Psoas muscle (tissue), 8 donors: ENCODE results near the gene PPA1. TPM values are rescaled to one million over a fixed set of nuclear protein-coding genes. Genes with fewer than 3 reads are reported as not detected.
"Not testable (repeated sequence)": the region's sequence is repeated elsewhere in the genome, so short reads cannot be mapped to it uniquely, and the experiment has no call there.

Experiments used
- ATAC-seq, 4 donors: fragments of 200-7000 bp; cut with Tn5 transposase; one replicate each; pipeline ENCODE4 v1.9.1; 2020; ENCODE audit warnings: moderate library complexity in 3 of 4, mild to moderate bottlenecking in 2 of 4
- DNase-seq, 2 donors: peaks; one replicate each; pipeline ENCODE4 v3.0.0-alpha.2; 2020
- H3K27ac ChIP-seq: fragments of 200-600 bp; one replicate; pipeline ENCODE4 v1.8.0; 2022
- H3K27me3 ChIP-seq, 3 donors: fragments of 200-600 bp in 1 of 3; one replicate each; pipeline versions ENCODE4 v1.6.1 to v1.8.0; 2013 to 2022; ENCODE audit warnings: low read length in 2 of 3, mild to moderate bottlenecking in 2 of 3, moderate library complexity in 1 of 3; ENCODE audit not compliant: insufficient read depth in 3 of 3
- H3K36me3 ChIP-seq, 2 donors: fragments of 200-600 bp in 1 of 2; one replicate each; pipeline versions ENCODE4 v1.6.1 to v1.8.0; 2013 to 2022; ENCODE audit warnings: low read depth in 1 of 2, mild to moderate bottlenecking in 1 of 2, moderate library complexity in 1 of 2; ENCODE audit not compliant: insufficient read depth in 1 of 2
- H3K4me1 ChIP-seq: fragments of 200-600 bp; one replicate; pipeline ENCODE4 v1.8.0; 2022
- H3K4me3 ChIP-seq: fragments of 200-600 bp; one replicate; pipeline ENCODE4 v1.8.0; 2022; ENCODE audit warnings: mild to moderate bottlenecking
- H3K9me3 ChIP-seq: fragments of 200-600 bp; one replicate; pipeline ENCODE4 v1.8.0; 2022
- WGBS, 3 donors: extraction: QIAGEN DNeasy Blood & Tissue Kit; methylation state at CpG; one replicate each; pipeline versions ENCODE4 v1.1.6 to v1.1.7; 2013; 5-methylcytosine and 5-hydroxymethylcytosine counted together
- intact Hi-C, 2 donors: fragments of 100-400 bp; cut with DNase I; formaldehyde crosslinking; loops; one replicate each; pipeline versions ENCODE4 v1.11.0 to v1.14.2; 2022
- polyA plus RNA-seq, 3 donors: library from polyadenylated mRNA; stranded (reverse); fragments of 200-250 nt; gene quantifications; one replicate each; pipeline ENCODE4 v1.2.3, GENCODE V29; 2013
- total RNA-seq, 4 donors: library from RNA; stranded (reverse); fragmentation: NEBNext Ultra II Directional in 2 of 4; extraction: Animal tissue kit (Norgen Biotek cat#: 25700) in 2 of 4; gene quantifications; one replicate each; pipeline versions ENCODE4 v1.2.1 to v1.2.4, GENCODE V29; 2021 to 2023
- TF ChIP-seq, protein P1 (sequence below): fragments of 200-600 bp; IDR thresholded peaks from one replicate; pipeline ENCODE4 v1.8.0; 2022; ENCODE audit warnings: antibody characterized with exemption
- donor health status: healthy with polysubstance abuse.
- donor health status: DM: no; HTN: no; CAD: no; lungs with moderate emphysema.
- donor health status: Bipolar disorder and iron deficiency.
- donor health status: healthy.
- donor health status: DM: yes; HTN: yes; CAD: no.
- donor health status: DM: no; HTN: no; CAD: no.
- donor health status: DM: no; HTN: no; CAD: no.
- donor health status: DM: yes; HTN: yes; CAD: no.

The PPA1 gene
- total and polyA plus RNA-seq, 7 donors = 95.3 to 211 (median 131) TPM

DNA sequence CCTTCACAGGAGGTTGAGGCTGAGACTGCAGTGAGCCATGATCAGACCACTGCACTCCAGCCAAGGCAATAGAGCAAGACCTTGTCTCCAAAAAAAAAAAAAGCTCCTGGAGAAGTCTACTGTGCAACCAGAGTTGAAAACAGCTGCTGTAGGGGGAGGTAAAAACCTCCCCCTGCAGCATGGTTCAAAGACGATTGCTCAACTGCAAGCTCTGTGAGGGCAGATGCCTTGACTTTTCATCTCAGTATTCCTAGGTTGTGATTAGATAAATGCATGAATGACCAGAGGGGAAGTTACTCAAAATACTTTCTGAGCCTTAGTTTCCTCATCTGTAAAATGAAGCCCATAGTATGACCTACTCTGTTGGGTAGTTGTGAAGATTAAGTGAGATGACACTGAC lies 25.0 kb upstream of the PPA1 start:
- Histone ChIP-seq H3K9me3 (no peaks in the 10 kb centered on the region), H3K4me1 (no peaks in the 10 kb centered on the region), H3K4me3 (no peak overlapping the region), H3K27ac (no peak overlapping the region), H3K36me3 (no peaks in the 10 kb centered on the region), H3K27me3 (peaks cover 0 to 37% (median 16%) of the 10 kb centered on the region in 3 donors)
- TF ChIP-seq, protein P1, sequence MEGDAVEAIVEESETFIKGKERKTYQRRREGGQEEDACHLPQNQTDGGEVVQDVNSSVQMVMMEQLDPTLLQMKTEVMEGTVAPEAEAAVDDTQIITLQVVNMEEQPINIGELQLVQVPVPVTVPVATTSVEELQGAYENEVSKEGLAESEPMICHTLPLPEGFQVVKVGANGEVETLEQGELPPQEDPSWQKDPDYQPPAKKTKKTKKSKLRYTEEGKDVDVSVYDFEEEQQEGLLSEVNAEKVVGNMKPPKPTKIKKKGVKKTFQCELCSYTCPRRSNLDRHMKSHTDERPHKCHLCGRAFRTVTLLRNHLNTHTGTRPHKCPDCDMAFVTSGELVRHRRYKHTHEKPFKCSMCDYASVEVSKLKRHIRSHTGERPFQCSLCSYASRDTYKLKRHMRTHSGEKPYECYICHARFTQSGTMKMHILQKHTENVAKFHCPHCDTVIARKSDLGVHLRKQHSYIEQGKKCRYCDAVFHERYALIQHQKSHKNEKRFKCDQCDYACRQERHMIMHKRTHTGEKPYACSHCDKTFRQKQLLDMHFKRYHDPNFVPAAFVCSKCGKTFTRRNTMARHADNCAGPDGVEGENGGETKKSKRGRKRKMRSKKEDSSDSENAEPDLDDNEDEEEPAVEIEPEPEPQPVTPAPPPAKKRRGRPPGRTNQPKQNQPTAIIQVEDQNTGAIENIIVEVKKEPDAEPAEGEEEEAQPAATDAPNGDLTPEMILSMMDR = no peak
- ATAC-seq (no peak), DNase-seq (no peak)
- WGBS, 3 donors = 64 to 82% (median 73%) methylated on average over 1 of the region's 1 CpG
- intact Hi-C loops = no loop called here

DNA sequence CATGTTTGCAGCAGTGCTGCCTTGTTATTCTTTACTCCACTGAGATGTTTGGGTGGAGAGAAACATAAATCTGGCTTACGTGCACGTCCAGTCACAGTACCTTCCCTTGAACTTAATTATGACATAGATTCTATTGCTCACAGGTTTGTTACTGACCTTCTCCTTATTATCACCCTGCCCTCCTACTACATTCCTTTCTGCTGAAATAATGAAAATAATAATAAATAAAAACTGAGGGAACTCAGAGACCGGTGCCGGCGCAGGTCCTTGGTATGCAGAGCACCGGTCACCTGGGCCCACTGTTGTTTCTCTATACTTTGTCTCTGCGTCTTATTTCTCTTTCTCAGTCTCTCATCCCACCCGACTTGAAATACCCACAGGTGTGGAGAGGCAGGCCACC lies 24.6 kb upstream of the PPA1 start:
- H3K36me3 ChIP-seq, intact Hi-C loops, H3K9me3 ChIP-seq, DNase-seq, H3K27ac ChIP-seq, H3K4me3 ChIP-seq, ATAC-seq, H3K4me1 ChIP-seq: not testable (repeated sequence)
- peaks cover 0 to 39% (median 17%) of the 10 kb centered on the region in 3 donors for H3K27me3 ChIP-seq
- 82 to 92% (median 86%) methylated on average over 8 of the region's 8 CpGs for WGBS, 3 donors

DNA sequence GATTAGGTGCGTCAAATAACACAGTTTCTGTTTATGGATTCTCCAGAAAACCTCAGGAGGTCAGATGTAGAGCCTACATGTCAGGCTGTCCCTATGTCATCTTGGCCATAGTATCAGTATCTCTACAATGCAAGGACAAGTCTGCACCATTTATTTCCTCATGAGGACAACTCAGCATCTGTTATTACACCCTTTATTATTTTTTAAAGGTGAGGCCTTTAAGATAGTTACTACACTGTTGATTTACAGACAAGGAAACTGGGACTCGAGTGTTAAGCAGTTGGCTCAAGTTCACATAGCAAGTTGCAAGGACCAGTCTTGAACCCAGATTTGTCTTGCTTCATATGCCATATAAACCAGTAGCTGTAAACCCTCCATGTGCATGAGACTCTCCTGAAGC lies 23.2 kb upstream of the PPA1 start:
- DNase-seq (no peak), ATAC-seq (no peak)
- intact Hi-C loops = no loop called here
- no peaks in the 10 kb centered on the region for H3K36me3 ChIP-seq
- 86 to 88% (median 87%) methylated on average over 2 of the region's 2 CpGs for WGBS, 3 donors
- no peaks in the 10 kb centered on the region for H3K4me1 ChIP-seq
- no peak overlapping the region for H3K27ac ChIP-seq
- H3K4me3 ChIP-seq = no peak overlapping the region
- TF ChIP-seq, protein P1 = no peak
- H3K27me3 ChIP-seq = peaks cover 0 to 39% (median 21%) of the 10 kb centered on the region in 3 donors
- H3K9me3 ChIP-seq = no peaks in the 10 kb centered on the region

DNA sequence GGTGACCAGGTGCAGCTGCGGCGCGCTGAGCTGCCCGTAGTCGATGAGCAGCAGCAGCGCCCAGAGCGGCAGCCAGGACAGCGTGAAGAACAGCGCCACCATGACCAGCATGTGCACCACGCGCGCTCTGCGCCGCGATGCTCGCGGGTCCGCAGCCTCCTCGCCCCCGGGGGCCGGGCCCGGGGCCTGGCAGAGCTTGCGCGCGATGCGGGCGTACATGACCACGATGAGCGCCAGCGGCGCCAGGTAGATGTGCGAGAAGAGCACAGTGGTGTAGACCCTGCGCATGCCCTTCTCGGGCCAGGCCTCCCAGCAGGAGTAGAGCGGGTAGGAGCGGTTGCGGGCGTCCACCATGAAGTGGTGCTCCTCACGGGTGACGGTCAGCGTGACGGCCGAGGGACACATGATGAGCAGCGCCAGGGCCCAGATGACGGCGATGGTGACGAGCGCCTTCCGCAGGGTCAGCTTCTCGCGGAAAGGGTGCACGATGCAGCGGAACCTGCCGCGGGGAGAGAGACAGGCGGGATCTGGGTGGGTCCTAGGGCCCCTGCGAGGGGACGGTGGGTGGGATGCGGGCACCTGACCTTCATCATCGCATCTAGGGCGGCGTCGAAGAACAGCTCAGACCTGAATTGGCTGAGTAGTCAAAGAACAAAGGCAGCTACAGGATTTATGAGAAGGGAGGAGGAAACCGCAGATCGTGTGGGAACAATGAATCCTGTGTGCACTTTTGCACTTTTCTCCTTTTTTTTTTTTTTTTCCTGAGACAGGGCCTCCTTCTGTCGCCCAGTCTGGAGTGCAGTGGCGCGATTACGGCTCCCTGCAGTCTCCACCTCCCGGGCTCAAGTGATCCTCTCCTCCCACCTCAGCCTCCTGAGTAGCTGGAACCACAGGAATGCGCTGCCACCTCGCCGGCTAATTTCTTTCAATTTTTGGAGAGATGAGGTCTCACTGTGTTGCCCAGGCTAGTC lies 22.4 kb upstream of the PPA1 start:
- peak overlapping the region; percentile 36 for H3K4me3 ChIP-seq

More for the DNA sequence above, 22.4 kb upstream of the PPA1 start:
- H3K27me3 ChIP-seq = peaks cover 0 to 39% (median 21%) of the 10 kb centered on the region in 3 donors
- H3K9me3 ChIP-seq = no peaks in the 10 kb centered on the region
- H3K27ac ChIP-seq = no peak overlapping the region
- intact Hi-C loops = no loop called here
- TF ChIP-seq, protein P1 = no peak
- no peaks in the 10 kb centered on the region for H3K4me1 ChIP-seq
- ATAC-seq (peak in 3 of 4 donors; percentile 43 to 72 (median 56)), DNase-seq (peak in 1 of 2 donors; percentile 25)
- no peaks in the 10 kb centered on the region for H3K36me3 ChIP-seq
- 18 to 20% (median 20%) methylated on average over 65 to 73 of the region's 73 CpGs for WGBS, 3 donors
